Activated CD8-positive, alpha-beta memory T cell treated with anti-CD3 and anti-CD28 coated beads, Interleukin-2, amount 50 U/mL, for 24 hours (primary cell): ENCODE data around the gene SLC16A5.
"Not testable (repeated sequence)": the region's sequence is repeated elsewhere in the genome, so short reads cannot be mapped to it uniquely, and the experiment has no call there.

ENCODE experiments used
- DNase-seq: peaks from one replicate; pipeline ENCODE4 v3.0.0-alpha.2; 2020; ENCODE audit errors: extremely low read depth

The SLC16A5 gene

DNA sequence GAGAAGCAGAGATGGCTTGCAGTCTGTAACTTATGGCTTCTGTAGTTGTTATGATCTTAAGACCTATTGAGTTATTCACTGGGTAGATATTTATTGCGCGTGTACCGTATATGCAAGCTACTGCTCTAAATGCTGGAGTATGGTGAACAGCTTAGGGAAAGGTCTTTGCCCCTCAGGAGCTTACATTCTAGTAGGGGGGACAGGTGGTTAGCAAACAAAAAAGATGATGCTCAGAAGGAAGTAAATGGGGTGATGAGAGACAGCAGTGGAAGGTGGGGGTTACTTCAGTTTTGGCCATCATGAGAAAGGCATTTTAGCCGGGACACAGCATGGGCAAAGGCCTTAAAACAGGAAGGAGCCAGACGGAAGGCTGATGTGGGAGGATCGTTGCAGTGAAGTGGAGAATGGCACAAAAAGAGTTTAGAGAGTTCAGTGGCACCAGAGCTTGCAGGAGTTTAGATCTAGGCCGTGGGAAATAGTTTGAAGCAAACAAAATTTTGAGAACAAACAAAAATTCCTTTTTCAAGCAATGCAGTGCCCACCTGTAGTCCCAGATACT lies 24.1 kb downstream of the SLC16A5 start:
- DNase-seq, result no peak

DNA sequence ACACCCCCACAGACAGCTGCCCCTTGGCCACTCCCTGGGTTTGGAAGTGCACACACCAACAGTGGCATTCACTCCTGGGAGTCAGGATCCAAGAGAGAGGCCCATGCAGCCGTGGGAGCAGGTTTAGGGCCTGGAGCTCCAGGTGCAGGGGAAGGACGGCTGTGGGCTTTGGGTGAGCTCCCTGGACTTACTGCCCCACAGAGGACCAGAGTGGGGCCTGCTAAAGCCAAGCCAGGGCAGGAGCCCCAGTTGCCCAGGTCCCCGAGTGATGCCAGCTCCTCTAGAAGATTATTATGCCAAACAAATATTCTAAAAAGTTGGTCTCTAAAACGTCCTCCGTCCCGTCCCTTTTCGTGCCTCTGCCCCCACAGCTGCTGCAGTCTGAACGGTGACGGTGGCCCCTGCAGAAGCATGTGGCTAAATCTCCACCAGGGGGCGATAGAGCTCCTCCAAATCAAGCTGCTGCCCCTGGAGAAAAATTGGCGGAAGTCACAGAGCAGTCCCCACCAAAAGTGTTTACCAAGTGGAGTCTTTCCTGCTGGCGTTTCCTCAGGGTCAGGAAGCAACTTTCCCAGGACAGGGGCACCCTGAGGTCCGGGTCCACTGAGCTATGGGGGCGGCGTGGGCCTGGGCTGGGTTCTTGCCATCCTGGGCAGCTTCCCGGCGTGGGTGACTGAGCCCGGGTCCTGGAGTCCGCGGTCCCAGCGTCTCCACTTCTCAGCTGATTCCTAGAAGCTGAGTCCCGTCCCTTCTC lies 26.2 kb downstream of the SLC16A5 start:
- peak; percentile 80 for DNase-seq

DNA sequence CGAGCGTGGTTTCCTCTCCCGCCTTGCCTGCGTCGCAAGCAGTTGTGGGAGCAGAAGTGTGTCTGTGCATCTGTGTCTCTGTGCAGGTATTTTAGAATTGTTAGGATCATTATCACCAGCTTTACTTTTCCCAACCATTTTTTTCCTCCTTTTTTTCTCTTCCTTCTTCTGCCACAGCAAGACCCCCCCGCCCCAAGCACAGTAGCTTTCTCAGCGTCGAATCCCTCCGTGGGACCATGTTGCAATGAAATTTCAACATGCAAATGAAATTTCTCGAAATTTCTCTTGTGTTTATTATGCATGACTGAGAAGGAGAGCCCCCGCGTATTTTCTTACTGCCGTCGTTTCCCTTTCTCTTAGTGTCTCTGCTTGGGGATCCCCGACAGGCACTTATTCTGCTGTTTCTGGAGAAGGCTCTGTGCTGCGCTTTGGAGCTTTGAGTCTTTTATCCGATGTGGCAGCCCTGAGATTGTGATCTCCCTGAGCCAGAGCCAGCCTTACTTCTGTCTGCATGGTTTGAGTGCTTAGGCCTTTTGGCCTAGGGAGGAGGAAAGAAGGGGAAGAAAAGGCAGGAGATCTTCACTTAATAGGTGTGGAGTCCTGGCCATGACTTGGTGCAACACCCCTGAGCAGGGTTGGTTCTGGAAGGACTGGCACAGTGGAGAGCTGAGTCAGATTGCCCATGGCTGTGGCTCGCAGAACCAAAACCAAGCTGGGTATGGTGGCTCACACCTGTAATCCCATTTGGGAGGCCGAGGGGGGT lies 27.0 kb downstream of the SLC16A5 start:
- DNase-seq, result no peak

DNA sequence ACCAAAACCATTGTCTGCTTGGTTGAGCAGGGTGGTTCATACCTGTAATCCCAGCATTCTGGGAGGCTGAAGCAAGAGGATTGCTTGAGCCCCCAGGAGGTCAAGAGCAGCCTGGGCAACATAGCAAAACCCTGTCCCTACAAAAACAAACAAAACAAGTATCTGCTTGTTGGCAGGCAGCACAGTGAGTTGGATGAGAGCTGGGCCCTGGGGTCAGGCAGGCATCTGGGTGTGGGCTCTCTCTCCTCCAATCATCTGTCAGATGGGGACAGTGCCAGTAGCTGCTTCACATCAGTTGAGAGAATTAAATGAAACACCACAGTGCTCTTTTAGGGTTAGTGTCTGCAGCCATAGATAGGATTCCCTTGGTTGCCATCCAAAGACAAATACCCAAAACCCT lies 27.8 kb downstream of the SLC16A5 start:
- DNase-seq, result no peak

- DNase-seq, result no peak
These were observed 29.0 kb downstream of the SLC16A5 start for GRCh38 chr17:75116737-75117136.

- DNase-seq, result no peak
These were observed 30.6 kb downstream of the SLC16A5 start for GRCh38 chr17:75118307-75118706.

DNA sequence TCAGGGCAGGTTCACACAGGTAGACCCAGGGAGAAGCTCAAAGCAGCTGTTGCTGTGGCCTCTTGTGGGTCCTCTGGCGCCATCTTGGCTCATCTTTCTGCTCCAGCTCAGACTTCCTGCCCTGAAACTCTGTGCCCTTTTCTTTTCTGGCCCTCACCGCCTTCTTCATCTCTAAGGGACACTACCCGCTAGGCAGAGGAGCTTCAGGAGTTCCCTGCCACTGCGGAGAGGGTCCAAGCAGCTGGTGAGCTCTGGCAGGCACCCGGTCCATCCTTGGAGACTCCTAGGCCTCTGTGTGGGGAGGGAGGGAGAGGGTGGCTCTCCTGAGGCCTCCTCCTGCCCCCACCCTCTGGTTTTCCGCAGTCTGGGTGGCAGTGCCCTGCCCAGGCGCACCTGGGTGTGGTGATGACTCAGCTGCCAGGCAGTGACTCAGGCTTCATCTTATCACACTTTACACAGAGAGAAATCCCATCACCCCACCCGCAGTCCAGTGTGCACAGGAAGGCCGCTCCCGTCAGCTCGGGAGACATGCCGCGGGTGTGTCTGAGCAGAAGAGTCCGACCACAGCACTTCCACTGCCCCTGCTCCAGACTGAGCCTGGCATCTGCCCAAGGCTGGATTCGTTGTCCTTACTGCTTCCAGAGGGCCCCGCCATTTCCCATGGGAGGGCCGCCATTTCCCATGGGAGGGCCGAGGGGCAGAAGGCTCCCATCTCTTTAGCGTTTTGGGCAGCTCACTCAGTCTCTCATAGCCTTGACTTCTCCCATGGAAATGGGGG lies 36.5 kb downstream of the SLC16A5 start:
- no peak for DNase-seq

DNA sequence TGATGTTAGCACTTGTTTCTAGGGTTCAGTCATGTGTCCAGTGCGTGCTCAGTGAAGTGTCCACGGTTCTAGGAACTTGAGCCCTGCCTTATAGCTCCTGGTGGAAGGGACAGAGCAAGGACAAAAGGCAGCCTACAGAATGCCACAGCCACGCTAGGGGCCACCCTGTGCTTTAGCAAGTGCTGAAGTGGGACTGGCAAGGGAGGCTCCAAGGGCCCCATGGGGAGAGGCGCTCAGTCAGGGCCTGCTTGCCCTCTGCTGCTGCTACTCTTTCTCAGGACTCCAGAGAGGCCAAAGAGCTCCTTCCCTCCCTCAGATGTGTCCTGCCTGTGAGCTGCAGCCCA lies 37.0 kb downstream of the SLC16A5 start:
- no peak for DNase-seq

DNA sequence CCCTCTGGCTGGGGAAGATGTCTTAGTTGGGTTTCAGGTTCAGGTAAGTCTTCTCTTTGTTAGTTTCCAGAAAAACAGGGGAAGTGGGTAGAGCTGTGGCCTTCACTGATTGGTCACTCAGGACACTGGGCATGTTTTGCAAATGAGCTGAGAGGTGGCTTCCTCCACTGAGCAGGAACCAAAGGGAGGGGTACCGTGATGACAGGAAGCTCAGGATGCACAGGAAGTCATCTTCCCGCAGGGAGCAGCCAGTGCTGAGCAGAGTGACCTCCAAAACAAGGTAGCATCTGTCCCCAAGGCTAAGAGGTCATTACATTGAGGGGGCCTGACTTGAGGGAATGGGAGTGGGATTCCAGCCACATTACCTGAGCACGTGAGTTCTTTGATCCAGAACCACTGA lies 38.2 kb downstream of the SLC16A5 start:
- DNase-seq, result no peak

- no peak for DNase-seq
These were observed 39.2 kb downstream of the SLC16A5 start for GRCh38 chr17:75126954-75127353.

DNA sequence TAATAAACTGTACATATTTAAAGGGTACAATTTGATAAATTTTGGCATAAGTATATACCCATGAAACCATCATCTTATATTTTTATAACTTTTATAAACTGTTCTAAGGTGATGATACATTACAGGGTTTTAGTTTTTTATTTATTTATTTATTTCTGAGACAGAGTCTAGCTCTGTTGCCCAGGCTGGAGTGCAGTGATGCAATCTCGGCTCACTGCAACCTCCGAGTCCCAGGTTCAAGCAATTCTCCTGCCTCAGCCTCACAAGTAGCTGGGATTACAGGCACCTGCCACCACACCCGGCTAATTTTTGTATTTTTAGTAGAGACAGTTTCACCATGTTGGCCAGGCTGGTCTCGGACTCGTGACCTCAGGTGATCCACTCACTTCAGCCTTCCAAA lies 40.2 kb downstream of the SLC16A5 start:
- not testable (repeated sequence) for DNase-seq

- no peak for DNase-seq
These were observed 41.1 kb downstream of the SLC16A5 start for GRCh38 chr17:75128694-75129505.

- DNase-seq, result no peak
These were observed 41.8 kb downstream of the SLC16A5 start for GRCh38 chr17:75129576-75129975.

- DNase-seq, result no peak
These were observed 42.4 kb downstream of the SLC16A5 start for GRCh38 chr17:75130059-75130631.

DNA sequence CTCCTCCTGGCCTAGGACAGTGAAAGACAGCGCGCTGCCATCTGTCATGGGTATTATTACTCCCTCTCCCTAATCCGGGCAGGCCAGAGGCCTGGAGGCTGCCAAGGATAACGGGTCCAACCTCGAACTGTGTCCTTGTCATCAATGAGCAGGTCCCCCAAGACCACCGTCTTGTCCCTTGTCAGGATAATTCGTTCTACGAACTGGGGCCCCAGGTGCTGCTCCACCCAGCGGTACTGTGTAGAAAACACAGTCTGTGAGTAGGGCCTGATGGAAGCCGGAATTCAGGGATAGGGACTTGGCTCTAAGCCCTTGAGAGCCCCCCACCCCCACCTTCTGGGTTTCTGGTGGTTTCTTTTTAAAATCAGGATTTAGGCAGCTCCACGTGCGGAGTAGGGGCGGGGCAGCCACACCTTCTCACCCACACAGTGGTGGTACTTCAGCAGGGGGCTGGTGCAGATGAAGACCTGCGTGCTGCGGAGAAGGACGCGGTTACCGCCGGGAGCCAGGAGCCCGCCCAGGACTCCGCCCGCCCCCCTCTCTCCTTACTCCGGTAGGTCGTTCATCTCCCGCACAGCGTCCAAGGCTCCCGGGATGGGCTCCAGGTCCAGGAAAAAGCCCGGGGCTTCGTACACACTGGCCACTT lies 43.0 kb downstream of the SLC16A5 start:
- no peak for DNase-seq

DNA sequence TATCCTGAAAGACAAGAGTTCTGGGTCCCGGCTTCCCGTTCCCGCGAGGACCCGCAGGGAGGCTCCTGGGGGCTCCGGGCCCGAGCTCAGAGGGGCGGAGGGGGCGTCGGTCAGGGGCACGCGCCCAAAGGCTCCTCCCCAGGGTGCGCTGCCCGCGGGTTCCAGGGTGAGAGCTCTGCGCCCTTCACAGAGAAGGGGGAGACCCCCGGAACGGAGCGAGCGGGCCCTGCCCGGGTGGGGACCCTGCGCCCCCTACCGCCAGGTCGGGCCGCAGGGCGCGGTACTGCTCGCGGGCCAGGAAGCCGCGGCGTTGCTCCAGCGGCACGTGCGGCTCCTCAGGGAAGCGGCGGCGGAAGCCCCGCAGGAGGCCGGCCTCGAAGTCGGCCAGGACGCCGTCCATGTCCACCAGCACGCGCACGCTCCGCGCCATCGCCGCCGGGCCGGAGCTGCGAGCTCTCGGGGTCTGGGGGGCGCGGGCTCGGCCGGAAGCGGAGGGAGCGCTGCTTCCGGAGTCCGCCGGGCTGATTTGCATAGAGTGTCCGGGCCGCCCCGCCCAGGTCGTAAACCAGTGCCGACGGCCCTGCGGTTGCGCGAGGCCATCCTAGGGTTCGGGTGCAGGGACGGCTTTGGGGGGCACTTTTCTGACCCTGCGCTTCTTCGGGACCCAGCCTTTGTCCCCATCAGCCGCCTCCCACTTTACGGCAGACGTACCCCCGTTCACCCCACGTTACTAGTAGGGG lies 43.7 kb downstream of the SLC16A5 start, which contains the start of gene NT5C:
TSS of gene NT5C (minus strand) at position 465 of the 740 bp plus-strand sequence. CDS start at position 430, 35 bp downstream.
- peak; percentile 46 for DNase-seq

DNA sequence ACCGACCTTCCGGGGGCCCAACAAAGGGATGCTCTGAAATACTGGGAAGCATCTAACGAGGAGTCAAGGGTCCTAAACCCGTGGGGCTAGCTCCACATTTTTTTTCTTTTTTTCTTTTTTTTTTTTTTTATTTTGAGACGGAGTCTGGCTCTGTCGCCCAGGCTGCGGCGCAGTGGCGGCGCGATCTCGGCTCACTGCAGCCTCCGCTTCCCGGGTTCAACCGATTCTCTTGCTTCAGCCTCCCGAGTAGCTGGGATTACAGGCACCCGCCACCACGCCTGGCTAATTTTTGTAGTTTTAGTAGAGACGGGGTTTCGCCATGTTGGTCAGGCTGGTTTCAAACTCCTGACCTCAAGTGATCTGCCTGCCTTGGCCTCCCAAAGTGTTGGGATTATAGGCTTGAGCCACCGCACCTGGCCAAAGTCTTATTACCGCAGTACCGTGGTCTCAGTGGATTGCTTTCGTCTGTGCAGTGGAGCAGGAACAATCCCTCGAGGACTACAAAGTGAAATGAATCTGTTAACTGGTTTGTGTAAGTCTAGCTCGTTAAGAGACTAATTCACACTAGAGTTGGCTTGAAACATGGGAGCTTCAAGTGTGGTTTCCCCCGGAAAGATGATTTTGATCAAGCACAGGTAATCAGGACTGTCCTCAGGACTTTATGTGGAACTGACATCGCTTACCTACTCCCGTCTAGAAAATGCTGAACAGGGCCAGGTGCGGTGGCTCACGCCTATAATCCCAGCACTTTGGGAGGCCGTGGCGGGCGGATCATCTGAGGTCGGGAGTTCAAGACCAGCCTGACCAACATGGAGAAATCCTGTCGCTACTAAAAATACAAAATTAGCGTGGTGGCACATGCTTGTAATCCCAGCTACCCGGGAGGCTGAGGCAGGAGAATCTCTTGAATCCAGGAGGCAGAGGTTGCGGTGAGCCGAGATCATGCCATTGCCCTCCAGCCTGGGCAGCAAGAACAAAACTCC lies 44.6 kb downstream of the SLC16A5 start:
- not testable (repeated sequence) for DNase-seq

GRCh38 chr17:75133001-75133400 lies 45.2 kb downstream of the SLC16A5 start:
- DNase-seq, result no peak
